NCI-H1930 (cell line): Measurements from ENCODE around the gene URB2.
"Not testable (repeated sequence)": the region's sequence is repeated elsewhere in the genome, so short reads cannot be mapped to it uniquely, and the experiment has no call there.

Source experiments
- DNase-seq, 2 experiments: peaks; one replicate each; lab custom pipeline; 2025; lab: John Stamatoyannopoulos, UW

Gene URB2

DNA sequence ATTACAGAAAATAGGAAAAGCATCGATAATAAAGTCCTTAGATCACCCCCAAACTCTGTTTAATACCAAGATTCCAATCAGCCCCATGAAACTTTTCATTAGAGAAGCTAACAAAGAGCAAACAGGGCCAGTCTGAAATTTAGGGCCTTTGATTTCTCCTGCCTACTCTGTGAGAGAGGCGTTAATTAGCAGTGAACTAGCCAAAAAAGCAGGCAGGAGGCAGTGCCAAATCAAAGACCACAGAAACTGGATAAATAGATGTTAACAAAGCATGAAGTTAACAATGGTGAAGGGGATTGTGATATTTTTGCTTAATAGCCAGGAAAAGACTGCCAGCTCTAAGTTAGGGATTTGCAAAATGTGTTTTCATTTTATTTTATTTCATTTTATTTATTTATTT lies 11.3 kb upstream of the URB2 start:
- DNase-seq, result no peak

DNA sequence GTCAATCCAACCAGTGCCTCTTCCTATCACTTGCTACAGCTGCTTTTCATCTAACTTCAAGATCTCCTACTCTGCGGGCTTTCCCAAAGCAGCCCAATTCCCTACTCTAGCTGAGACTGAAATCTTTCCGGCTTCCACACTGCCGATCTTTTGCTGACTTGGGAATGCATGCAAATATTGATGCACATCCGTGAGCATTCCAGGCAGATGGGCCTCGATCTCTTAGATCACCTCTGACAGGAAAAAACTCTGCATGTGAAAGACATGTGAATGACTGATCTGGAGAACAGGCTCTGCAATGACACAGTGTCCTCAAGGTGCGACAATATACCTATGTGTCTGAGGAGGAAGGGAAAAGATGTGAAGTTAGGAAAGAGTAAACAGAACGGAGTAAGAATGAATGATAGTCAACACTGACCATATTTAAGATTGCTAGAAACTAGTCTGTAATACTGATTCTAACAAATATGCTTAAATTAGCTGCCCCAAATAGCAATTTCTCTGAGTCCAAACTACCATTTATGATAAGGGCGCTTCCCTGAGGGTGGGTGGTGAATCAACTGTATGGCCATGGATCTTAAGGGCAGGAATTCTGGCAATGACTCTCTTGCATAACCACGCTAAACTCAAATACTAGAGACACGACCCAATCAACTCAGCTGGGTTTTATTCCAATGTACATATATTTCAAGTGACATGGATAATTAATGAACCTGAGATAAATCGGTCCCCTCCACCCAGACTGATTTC lies 8.5 kb upstream of the URB2 start:
- no peak for DNase-seq

DNA sequence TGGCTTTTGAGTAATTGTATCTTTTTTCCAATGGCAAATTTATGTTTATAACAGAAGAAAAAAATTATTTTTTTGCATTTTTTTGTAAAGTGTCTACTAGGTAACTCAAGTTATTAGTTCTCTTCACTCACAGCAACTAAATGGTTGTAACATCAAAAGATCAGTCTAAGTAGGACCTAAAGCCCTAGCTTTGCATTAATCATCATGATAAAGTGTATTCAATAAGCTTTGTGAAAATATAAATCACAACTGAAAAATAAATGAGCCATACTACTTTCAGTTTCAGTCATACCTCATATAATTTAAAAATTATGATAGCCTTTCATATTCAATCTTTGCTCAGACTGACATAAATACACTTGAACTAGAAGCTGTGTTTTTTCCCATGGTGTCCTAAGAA lies 7.0 kb upstream of the URB2 start:
- no peak for DNase-seq

DNA sequence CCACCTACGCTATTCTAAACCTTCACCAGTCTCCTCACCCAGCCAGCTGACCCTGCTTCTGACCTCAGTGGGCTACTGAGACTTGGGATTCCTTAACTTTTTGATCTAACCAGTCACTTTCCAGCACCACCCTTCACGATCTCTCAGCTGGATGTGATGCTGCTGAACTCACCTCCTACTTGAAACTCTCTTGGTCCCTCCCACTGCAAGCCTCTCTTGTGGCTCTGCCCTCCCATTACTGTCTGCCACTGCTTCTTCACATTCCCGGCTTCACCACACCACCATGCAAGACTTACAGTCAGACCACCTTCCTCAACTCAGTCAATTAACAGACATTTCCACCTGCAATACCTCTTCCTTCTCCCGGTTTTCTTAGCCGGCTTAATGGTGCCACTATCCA lies 6.4 kb upstream of the URB2 start:
- no peak for DNase-seq

DNA sequence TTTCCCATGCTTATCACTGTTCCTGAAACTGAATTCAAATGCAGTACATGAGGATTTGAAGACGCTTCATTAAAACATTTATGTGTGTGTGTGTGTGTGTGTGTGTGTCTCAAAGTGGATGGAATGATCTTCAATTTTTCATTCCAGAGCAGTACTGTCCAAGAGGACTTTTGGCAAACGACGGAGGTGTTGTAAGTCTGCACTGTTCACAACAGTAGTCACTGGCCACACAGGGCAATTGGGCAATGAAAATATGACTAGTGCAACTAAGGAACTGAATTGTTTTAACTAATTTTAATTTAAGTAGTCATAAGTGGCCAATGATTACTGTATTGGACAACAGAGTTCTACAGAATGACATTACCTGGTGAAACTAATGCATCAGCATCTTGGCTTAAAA lies 5.2 kb upstream of the URB2 start:
- no peak for DNase-seq

DNA sequence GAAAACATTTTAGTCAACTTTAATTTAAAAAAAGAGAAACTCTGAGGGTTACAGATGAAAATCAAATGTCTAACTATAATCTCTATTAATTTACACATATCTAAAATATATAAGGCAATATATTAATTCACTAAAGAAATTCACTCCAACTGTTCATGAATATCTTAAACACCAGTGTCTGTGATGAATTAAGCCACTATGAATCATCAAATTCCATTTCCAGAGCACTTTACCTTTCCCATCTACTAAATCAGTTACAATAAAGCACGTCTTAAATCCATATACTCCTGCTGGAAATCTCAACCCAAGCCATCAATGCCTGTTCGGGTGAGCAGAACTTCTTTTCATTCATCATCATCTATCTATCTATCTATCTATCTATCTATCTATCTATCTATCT lies 4.4 kb upstream of the URB2 start:
- DNase-seq, result no peak

DNA sequence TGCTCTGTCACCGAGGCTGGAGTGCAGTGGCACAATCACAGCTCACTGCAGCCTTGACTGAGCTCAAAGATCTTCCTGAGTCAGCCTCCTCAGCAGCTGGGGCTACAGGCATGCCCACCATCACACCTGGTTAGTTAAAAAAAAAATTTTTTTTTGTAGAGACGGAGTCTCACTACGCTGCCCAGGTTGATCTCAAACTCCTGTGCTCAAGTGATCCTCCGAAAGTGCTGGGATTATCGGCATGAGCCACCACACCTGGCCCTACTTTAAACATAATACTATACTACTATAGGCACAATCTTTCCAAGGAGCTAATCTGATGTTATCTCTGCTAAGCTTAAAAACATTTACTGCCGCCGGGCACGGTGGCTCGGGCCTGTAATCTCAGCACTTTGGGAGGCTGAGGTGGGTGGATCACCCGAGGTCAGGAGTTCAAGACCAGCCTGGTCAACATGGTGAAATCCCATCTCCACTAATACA lies 3.4 kb upstream of the URB2 start:
- DNase-seq, result not testable (repeated sequence)

DNA sequence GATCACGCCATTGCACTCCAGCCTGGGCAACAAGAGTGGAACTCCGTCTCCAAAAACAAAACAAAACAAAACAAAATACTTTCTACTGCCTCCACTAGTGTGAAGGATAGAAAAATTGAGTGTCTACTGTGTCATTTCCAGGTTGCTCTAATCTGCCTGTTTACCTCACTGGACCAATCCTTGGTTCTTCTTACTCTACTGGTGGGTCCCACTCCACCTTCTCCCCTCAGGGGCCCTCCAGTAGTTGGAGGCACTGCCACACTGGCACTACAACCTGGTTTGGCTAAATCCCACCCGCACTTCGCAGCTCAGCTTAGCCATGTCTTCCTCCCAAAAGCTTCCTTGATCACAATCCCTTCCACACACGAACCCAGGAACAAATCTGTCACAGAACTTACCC lies 2.8 kb upstream of the URB2 start:
- no peak for DNase-seq

DNA sequence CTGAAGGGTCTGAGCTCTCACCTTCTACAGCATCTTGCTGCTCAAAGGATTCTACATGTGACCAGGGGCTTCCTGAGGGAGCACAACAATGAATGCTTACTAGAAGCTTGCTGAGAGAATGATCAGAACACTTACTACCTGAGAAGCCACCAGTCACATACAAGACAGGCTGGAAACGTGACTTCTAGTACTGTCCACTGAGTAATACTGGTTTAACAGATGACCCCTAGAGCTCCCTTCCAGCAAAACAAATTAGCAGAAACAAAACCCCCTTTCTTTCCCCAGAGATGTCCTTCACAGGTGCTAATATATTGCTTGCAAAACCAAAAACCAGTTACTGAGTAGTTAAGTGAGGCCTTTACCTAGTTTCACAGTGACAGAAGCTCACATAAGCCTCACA lies 2.2 kb upstream of the URB2 start:
- DNase-seq, result no peak

DNA sequence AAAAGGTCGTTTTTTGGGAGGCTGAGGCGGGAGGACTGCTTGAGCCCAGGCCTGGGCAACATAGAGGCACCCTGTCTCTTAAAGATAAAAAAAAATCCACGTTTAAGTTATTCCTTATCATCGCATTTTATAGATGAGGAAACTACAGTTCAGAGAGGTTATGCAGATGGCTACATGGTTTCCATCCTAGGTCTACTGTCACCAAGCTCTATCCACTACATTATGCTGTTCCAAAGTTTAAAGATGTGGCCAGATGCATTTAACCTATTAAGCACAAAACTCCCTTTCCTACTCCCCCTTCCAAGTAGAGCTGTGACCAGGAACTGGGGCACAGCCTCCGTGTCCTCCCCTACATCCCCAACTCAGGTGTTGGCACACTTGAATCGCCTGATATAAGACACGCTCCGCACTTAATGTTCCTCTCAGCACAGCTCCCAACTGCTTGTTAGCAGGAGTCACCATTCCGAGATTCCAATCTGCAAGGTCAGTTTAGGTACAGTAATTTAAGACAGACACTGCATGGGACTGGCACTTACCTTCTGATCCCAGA lies 1.5 kb upstream of the URB2 start:
- DNase-seq, result no peak

DNA sequence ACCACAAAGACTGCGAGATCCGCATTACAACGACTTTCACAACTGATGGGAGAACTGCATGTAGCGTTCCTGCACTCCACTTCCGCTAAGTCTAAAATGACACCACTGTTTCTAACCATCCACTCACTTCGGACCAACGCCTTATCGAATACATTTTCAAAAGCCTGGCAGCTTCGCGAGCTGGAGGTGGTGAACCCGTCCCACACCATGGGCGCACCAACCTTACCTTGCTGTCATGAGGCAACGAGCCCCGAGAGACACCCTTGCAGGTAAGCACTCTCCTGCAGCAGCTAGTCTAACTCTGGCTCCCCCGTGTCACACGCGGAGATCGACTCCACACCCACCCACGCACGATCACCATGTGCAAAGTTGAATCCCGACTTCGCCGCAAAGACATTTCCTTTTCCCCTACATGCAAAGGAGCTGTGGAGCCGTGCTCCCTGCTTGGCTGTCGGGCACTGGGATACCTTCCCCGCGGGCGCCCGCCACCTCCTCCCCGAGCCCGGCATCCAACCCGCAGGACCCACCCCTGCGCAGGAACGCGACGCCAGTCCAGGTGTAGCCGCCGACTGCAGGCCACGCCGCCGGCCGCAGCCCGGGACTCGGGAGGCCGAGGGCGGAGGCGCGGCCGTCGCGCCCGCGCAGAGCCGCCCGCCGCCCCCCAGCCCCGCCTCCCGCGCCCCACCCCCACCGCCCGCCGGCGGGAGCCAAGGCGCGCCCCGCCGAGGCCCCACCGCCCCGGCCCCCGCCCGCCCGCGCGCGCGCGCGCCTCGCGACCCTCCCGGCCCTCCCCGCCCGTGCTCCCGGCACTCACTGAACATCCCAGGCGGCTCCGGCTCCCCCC lies 754 bp upstream of the URB2 start:
- peak; percentile 45 to 70 for DNase-seq

DNA sequence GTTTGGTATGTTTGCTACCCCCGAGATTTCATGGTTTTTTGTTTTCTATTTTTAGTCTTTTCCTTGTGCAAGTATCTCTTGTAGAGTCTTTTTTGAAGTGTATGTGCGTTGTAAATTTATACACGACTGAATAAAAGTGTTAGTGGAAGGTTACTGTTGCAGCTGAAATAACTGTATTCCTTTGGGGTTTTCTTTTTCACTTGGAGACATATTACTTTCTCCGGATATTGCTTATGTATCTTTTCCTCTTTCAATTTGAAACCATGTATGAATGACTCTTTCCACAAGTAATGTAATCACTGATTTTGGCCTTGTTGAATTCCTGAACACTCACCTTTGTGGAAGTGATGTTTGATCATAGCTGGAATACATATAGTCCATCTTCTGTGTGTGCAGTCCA lies 956 bp downstream of the URB2 start:
- no peak for DNase-seq

DNA sequence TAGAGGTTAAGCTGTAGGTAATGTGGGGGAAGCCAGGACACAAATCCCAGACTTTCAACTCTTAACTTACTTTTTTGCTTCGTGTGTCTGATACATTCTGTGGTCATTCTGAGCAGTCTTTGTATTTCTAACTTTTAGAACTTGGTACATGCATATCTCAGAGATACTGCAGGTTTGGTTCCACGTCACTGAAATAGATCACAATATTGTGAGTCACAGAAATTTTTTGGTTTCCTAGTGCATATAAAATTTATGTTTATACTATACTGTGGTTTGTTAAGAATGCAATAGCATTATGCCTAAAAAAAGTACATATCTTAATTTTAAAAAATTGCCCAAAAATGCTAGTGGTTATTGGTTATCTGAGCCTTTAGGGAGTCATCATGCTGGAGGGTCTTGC lies 3.2 kb downstream of the URB2 start:
- no peak for DNase-seq

DNA sequence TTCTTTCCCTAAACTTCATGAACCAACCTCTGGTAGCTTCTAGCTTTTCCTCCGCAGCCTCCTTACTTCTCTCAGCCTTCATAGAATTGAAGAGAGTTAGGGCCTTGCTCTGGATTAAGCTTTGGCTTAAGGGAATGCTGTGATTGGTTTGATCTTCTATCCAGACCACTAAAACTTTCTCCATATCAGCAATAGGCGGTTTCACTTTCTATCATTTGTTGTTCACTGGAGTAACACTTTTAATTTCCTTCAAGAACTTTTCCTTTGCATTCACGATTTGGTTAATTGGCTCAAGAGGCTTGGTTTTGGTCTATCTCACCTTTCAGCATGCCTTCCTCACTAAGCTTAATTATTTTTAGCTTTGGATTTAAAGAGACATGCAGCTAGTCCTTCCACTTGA lies 5.1 kb downstream of the URB2 start:
- no peak for DNase-seq

DNA sequence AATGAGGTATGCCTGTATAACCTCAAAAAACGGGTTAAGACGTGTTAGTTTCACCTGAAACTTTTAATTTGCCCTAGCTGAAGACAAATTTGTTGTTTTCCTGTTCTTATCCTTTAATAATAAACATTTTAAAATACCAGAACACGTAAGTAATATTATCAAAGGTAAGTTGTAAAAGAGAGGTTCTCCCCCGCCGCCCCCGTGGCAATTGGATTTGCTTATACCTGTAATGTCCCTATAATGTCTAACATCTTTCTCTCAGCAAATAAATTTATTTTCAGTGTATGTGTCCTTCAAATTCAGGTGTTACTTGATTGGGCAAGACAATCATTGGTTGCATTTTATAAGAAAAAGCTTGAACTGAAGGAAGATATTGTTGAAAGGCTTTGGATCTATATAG lies 5.9 kb downstream of the URB2 start:
- no peak for DNase-seq

DNA sequence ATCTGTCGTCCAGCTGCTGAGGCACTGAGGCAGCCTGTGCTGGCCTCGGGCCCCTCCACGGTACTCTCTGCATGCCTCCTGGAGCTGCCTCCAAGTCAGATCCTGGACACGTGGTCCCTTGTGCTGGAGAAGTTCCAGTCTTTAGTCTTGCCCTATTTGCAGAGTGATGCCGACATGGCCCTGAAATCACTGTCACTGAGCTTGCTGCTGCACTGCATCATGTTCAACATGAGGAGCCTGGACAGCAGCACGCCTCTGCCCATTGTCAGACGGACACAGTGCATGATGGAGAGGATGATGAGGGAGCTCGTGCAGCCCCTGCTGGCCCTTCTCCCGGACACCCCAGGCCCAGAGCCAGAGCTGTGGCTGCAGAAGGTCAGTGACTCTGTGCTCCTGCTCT lies 10.0 kb downstream of the URB2 start:
- DNase-seq, result no peak

DNA sequence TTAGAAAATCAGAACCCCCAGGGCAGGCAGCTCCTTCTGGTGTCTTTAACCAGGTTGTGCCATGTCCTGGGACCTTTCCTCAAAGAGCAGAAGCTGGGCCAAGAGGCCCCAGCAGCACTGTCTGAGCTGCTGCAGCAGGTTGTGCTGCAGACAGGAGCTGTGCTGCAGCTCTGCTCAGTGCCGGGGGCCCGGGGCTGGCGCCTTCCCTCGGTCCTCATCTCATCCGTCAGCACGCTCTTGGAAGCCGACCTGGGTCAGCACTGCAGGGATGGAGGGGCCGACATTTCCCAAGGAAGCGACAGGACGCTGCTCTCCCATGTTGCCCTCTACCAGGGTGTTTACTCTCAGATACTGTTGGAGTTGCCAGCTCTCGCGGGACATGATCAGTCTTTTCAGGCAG lies 11.7 kb downstream of the URB2 start:
- no peak for DNase-seq

DNA sequence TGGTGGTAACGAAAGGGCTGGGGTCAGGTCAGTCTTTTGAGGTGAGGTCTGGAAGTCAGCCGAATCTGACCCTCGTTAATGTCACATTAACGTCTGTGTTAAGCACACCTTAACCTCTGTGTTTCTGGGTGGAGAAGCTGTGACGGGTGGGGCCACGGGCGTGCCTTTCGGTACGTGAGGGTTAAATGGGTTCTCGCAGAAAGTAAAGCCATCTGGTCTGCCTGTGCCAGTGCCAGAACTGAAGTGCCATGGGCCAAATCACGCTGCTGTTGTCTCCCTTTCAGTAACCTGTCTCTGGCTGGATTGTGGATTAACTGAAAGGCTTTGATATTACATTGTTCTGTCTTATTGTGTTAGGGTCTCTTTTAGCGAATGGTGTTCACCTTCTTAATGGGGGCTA lies 14.4 kb downstream of the URB2 start:
- no peak for DNase-seq

DNA sequence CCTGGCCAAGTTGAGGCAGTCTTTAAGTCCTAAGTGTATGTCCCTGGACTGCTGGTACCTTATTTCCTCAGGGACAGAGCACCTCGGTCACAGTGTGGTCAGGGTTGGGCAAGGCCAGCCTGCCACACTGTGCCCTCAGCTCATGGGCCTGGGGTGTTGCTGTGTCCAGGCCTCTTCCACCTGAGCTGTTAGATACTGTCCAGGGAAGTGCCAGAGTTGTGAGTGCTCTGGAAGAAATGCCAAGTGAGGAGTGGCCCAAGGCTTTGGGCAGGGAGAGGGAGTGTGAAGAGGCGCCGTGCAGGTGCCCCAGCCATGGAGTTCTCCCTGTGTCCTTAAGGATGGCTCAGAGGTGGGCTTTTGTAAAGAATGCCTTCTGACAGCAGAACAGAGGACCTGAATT lies 15.3 kb downstream of the URB2 start:
- no peak for DNase-seq

DNA sequence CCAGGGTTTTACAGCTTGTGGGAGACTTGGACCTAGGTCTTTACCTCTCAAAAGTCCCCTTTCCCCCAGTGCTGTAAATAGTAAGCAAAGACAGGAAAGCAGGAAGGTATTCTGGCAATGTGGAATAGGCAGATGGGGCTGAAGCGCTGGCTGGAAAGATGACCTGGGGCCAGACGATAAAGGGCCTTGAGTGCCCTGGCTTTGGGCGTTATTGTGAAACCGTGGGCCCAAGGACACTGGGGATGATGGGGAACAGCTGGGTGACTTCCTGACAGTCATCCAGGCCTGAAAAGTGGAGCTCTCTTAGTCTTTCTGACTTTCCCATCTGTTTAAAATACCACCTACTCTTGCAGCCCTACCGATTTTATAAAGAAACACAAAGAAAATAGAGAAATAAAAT lies 16.3 kb downstream of the URB2 start:
- no peak for DNase-seq

DNA sequence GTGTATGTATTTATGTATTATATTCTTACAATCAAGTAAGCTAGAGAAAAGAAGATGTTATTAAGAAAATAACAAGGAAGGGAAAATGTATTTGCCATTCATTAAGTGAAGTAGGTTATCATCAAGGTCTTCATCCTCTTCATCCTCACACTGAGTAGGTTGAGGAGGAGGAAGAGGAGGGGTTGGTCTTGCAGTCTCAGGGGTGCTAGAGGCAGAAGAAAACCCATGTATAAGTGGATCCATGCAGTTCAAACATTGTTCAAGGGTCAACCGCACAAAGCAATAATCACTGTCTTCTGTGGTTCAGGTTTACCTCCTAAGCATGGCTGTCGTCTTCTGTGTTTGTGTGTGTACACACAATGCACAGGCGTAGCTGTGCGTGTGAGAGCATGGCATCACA lies 16.9 kb downstream of the URB2 start:
- DNase-seq, result no peak

DNA sequence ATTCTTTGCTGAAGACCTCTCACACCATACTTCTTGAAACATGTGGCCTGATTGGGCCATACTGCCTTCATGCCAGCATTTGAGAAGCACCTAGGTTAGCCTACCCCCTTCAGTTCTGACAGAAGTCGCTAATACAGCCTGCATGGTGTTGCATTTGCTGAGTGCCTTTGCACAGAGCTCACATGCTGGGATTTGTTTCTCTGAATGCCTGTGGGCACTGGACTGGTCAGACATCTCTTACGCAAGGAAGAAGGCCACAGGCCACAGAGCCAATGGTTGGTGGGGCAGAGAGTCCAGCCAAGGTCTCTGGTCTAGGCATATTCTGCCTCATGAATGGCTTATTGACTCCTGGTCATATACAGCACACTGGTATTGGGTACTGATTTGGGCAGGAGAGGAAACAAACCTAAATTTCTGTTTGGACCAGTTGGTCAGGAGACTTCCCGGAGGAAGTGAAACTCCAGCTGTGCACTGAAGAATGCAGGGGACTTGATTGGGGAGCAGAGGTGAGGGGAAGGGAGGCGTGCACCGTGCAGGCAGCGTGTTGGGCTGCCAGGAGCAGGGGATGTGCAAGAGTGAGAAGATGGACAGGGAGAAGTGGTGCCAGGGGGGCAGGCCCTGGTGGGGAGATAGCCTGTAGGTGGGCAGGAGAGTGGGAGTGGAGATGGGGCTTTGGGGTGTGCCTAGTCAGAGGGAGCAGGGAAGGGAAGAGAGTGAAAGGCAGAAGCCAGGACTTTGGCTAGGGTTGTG lies 18.1 kb downstream of the URB2 start:
- no peak for DNase-seq
